HepG2 (cell line): Measurements from ENCODE around the gene RIPOR3. TPM values are rescaled to one million over a fixed set of nuclear protein-coding genes. Genes with fewer than 3 reads are reported as not detected.
A peak's percentile ranks its signal among the peaks of the same experiment; 100 is the strongest.

ENCODE experiments used
- GTF3A ChIP-seq: sonication (generic); formaldehyde crosslinking; conservative IDR thresholded peaks from 2 replicates; pipeline ENCODE4 v1.4.0; 2020; ENCODE audit warnings: mild to moderate bottlenecking, missing genetic modification reagents
- NCOA5 ChIP-seq: sonication (generic); formaldehyde crosslinking; IDR thresholded peaks from 2 replicates; pipeline ENCODE4 v1.4.0; 2020; ENCODE audit warnings: missing genetic modification reagents
- PRPF4 ChIP-seq: fragments of 200-400 bp; formaldehyde crosslinking; IDR thresholded peaks from 2 replicates; pipeline ENCODE4 v1.6.1; 2016; ENCODE audit warnings: low read length, low read depth; ENCODE audit not compliant: poor library complexity, severe bottlenecking
- ZBTB8A ChIP-seq: sonication (generic); formaldehyde crosslinking; IDR thresholded peaks from 2 replicates; pipeline ENCODE4 v1.4.0; 2020; ENCODE audit warnings: mild to moderate bottlenecking, low read depth, missing genetic modification reagents, borderline replicate concordance
- ZC3H4 ChIP-seq: sonication (generic); formaldehyde crosslinking; IDR thresholded peaks from 2 replicates; pipeline ENCODE4 v1.4.0; 2020; ENCODE audit warnings: missing genetic modification reagents, borderline replicate concordance
- ZNF251 ChIP-seq: sonication (generic); formaldehyde crosslinking; IDR thresholded peaks from 2 replicates; pipeline ENCODE4 v1.9.0; 2021; ENCODE audit warnings: mild to moderate bottlenecking, missing genetic modification reagents
- ZNF556 ChIP-seq: sonication (generic); formaldehyde crosslinking; IDR thresholded peaks from 2 replicates; pipeline ENCODE4 v1.4.0; 2020; ENCODE audit warnings: mild to moderate bottlenecking, missing genetic modification reagents, borderline replicate concordance
- ZNF768 ChIP-seq: sonication (generic); formaldehyde crosslinking; IDR thresholded peaks from 2 replicates; pipeline ENCODE4 v1.4.0; 2020; ENCODE audit warnings: missing genetic modification reagents
- polyA plus RNA-seq, 8 experiments: library from polyadenylated mRNA; depleted of rRNA in 3 of 8; stranded (reverse) in 7 of 8; unstranded in 1 of 8; fragments of >200 nt; fragmentation: Illumina TruSeq in 4 of 8; extraction: Trizol in 4 of 8; gene quantifications; 2 replicates each; pipeline versions ENCODE4 v1.2.1 to v1.2.3, GENCODE V29; 2011 to 2016; ENCODE audit warnings: low read depth in 4 of 8, missing spikeins in 1 of 8, mixed read lengths in 1 of 8; ENCODE audit not compliant: insufficient read depth in 1 of 8
- total RNA-seq, 5 experiments: library from RNA; depleted of rRNA; stranded (reverse); fragments of >200 nt; fragmentation: Illumina TruSeq; extraction: Trizol; gene quantifications; 2 replicates each; pipeline ENCODE4 v1.2.3, GENCODE V29; 2016; ENCODE audit warnings: low read depth in 1 of 5
- TF ChIP-seq, protein P1 (sequence below): sonication (generic); formaldehyde crosslinking; IDR thresholded peaks from 2 replicates; pipeline ENCODE4 v1.5.1; 2020; ENCODE audit warnings: mild to moderate bottlenecking, missing genetic modification reagents, moderate library complexity
- TF ChIP-seq, protein P2 (sequence below): sonication (generic); formaldehyde crosslinking; IDR thresholded peaks from 2 replicates; pipeline ENCODE4 v1.8.1; 2023; ENCODE audit warnings: mild to moderate bottlenecking, moderate library complexity, missing genetic modification reagents
- TF ChIP-seq, protein P3 (sequence below): sonication (generic); formaldehyde crosslinking; IDR thresholded peaks from 2 replicates; pipeline ENCODE4 v1.4.0; 2020; ENCODE audit warnings: missing genetic modification reagents

Gene RIPOR3
- total and polyA plus RNA-seq, 2 of the 13 experiments (the other 11 are each of a cell fraction or from before 2014, with no cell fraction given) = 0.18 TPM; not detected in 1

DNA sequence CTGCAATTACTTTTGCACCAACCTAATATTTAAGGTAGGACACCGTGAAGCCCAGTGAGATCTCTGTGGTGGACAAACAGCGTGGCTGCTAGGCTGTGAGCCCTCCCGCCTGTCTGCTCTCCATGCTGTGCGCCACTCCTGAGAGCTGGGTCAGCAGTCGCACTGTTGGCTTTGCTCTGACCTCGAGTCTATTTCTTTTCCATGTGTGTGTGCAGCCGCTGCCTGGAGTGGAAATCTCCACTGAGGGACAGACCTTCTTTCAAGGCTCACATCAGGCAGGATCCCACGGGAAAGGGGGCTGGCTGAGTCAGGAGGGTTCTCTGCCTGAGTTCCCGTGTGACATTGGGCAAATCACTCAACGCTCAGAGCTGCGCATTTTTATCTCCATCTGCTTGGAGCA is 27.1 kb downstream of the RIPOR3 start (continued):
- TF ChIP-seq, protein P1, sequence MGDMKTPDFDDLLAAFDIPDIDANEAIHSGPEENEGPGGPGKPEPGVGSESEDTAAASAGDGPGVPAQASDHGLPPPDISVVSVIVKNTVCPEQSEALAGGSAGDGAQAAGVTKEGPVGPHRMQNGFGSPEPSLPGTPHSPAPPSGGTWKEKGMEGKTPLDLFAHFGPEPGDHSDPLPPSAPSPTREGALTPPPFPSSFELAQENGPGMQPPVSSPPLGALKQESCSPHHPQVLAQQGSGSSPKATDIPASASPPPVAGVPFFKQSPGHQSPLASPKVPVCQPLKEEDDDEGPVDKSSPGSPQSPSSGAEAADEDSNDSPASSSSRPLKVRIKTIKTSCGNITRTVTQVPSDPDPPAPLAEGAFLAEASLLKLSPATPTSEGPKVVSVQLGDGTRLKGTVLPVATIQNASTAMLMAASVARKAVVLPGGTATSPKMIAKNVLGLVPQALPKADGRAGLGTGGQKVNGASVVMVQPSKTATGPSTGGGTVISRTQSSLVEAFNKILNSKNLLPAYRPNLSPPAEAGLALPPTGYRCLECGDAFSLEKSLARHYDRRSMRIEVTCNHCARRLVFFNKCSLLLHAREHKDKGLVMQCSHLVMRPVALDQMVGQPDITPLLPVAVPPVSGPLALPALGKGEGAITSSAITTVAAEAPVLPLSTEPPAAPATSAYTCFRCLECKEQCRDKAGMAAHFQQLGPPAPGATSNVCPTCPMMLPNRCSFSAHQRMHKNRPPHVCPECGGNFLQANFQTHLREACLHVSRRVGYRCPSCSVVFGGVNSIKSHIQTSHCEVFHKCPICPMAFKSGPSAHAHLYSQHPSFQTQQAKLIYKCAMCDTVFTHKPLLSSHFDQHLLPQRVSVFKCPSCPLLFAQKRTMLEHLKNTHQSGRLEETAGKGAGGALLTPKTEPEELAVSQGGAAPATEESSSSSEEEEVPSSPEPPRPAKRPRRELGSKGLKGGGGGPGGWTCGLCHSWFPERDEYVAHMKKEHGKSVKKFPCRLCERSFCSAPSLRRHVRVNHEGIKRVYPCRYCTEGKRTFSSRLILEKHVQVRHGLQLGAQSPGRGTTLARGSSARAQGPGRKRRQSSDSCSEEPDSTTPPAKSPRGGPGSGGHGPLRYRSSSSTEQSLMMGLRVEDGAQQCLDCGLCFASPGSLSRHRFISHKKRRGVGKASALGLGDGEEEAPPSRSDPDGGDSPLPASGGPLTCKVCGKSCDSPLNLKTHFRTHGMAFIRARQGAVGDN (CRISPR knock-in tag) = peak; percentile 32; the same call in 1 of the 2 replicates
- peak; percentile 51; the same call in 1 of the 2 replicates for TF ChIP-seq ZNF768
- TF ChIP-seq, protein P2, sequence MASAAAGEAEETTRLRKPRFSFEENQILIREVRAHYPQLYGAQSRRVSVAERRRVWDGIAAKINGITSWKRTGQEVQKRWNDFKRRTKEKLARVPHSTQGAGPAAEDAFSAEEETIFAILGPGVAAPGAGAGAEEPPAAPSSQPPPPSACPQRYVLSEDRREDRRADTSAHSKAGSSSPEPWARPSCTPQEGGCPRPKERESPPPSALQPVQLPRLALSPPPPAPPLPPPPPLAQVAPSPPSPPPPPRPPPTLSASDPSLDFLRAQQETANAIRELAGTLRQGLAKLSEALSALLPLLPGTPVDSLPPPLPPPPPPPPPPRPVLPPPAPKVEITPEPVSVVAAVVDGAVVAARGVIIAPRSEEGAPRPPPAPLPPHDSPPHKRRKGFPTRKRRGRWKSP (CRISPR knock-in tag) = no peak
- no peak for TF ChIP-seq ZNF556 (CRISPR knock-in tag)
- no peak for TF ChIP-seq ZC3H4
- no peak for TF ChIP-seq ZNF251 (CRISPR knock-in tag)
- TF ChIP-seq, protein P3, sequence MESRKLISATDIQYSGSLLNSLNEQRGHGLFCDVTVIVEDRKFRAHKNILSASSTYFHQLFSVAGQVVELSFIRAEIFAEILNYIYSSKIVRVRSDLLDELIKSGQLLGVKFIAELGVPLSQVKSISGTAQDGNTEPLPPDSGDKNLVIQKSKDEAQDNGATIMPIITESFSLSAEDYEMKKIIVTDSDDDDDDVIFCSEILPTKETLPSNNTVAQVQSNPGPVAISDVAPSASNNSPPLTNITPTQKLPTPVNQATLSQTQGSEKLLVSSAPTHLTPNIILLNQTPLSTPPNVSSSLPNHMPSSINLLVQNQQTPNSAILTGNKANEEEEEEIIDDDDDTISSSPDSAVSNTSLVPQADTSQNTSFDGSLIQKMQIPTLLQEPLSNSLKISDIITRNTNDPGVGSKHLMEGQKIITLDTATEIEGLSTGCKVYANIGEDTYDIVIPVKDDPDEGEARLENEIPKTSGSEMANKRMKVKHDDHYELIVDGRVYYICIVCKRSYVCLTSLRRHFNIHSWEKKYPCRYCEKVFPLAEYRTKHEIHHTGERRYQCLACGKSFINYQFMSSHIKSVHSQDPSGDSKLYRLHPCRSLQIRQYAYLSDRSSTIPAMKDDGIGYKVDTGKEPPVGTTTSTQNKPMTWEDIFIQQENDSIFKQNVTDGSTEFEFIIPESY (CRISPR knock-in tag) = peak; percentile 80
- TF ChIP-seq NCOA5 (CRISPR knock-in tag) = no peak
- no peak for TF ChIP-seq ZBTB8A (CRISPR knock-in tag)
- TF ChIP-seq PRPF4 = no peak
- TF ChIP-seq GTF3A (CRISPR knock-in tag) = no peak
- TF ChIP-seq, all 625 proteins: peak for 8
